Astrocyte of the cerebellum (primary cell): Measurements from ENCODE around the gene WLS.
A peak's percentile ranks its signal among the peaks of the same experiment; 100 is the strongest.

ENCODE experiments used
- DNase-seq: peaks from one replicate; pipeline ENCODE4 v3.0.0-alpha.2; 2011; ENCODE audit warnings: low read depth
- H3K4me3 ChIP-seq: 2 replicates; pipeline ENCODE4 v1.5.1; 2011; ENCODE audit warnings: mild to moderate bottlenecking, low read depth, low read length, moderate library complexity
- CTCF ChIP-seq: IDR thresholded peaks from 2 replicates; pipeline ENCODE4 v1.5.1; 2012; ENCODE audit warnings: low read length, low read depth, moderate library complexity, mild to moderate bottlenecking; ENCODE audit errors: missing control alignments
- in situ Hi-C: cut with HindIII; loops from 2 replicates; pipeline ENCODE4 v1.10.0; 2017; ENCODE audit warnings: low sequenced_read_pairs

WLS gene

DNA sequence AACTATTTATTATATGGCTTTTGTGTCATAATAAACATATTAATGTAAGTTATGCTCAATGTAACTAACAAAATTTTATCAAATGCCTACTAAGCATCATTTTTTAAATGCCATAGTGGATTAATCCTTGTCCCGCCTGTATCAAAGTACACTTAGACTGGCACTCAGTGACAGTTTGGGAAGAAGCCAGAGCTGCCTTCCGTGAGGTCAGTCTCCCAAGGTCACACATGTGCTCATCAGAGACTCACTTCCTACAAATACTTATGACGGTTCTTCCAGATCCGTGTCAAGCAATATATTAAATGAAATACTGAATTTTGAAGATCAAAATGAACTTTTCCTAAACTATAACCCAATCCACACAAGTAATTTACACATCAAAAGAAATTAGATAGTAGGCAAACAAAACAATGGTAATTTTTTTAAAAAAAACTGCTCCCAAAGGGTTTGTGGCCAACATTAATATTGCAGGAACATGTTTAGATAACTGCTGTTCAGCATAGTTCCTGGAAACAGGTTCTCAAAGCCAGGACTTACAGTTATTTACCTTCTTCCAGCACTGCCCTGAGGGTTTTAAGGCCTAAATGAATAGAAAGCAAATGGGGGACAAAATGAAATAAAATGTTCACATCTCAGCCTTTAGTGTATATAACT lies 27.2 kb downstream of the WLS start:
- no peak for DNase-seq
- in situ Hi-C loops, result no loop called here
- TF ChIP-seq CTCF, result no peak
- no peak overlapping the region for H3K4me3 ChIP-seq

- DNase-seq, result peak; percentile 45
- H3K4me3 ChIP-seq, result no peak overlapping the region
- no peak for TF ChIP-seq CTCF
- in situ Hi-C loops, result no loop called here
Measured at GRCh38 chr1:68202239-68202832, 30.0 kb downstream of the WLS start.

DNA sequence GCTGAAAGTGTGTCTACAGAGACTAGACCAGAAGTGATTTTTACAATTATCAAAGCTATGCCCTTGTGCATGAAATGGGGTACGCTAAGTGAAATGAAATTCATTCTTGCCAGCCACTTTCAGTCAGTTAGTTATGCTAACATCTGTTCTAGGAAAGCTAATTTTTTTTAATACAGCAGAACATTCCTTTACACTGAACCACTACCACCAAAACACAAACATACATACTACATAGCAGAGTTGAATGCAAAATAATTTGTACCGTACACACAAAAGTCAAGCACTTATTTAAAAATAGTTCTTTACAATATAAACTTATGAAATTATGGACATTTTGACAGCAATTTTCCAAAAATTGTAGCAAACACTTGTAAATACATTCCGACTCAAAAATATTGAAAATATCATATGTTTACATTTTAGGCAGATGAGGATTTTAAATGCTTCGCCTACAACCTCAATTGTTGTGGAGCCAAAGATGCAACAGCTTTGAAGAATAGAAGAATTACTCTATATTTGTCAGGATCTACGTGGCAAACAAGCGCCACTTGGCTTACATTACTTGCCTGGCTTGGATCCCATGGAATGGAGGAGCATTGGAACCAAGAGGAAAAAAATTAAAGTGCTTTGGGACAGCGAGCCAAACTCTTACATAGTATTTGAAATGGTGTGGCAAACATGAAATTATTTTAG lies 30.6 kb downstream of the WLS start:
- H3K4me3 ChIP-seq, result no peak overlapping the region
- no peak for DNase-seq
- in situ Hi-C loops, result no loop called here
- TF ChIP-seq CTCF, result no peak

DNA sequence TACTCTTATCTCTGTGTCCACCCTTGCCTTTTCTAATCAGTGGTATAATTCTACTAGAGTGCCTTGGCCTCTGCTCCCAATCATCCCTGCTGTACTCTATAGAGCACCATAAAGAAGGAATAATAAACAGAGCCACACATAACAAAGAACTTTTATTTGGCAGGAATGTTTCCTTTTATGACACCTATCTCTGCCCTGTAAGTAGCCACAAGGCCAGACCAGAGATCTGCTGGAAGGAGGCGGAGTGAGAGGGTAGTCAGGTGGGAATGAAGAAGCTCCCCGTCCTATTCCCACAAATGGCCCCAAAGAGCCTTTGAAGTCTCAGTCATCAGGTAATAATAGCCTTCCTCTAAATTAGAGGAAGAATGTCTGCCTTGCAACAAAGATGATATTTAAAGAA lies 32.7 kb downstream of the WLS start:
- no peak for DNase-seq
- in situ Hi-C loops, result no loop called here
- TF ChIP-seq CTCF, result no peak
- H3K4me3 ChIP-seq, result no peak overlapping the region

- in situ Hi-C loops, result no loop called here
- DNase-seq, result no peak
- no peak for TF ChIP-seq CTCF
- H3K4me3 ChIP-seq, result no peak overlapping the region
Measured at GRCh38 chr1:68198752-68199151, 33.6 kb downstream of the WLS start.

DNA sequence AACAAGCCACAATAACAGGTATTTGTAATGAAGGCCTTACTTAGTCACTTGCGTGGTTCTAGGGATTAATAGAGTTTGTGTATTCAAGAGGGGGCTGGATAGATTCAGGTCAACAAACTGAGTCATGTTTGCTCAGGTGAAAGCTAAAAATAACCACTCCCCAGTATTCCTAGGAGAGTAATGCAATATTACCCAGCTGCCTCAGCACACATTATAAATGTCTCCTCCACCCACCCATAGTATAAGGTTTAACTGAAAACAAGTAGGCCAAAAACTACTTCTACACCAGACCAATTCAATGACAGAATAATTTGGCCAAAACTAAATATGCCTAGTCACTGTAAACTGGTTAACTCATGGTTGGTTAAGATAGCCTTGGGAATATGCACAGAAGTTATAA lies 34.4 kb downstream of the WLS start:
- in situ Hi-C loops, result no loop called here
- no peak for TF ChIP-seq CTCF
- H3K4me3 ChIP-seq, result no peak overlapping the region
- no peak for DNase-seq
